NB4 (cell line): ENCODE results near the gene ALDH4A1.

Experiments
- DNase-seq: peaks from one replicate; pipeline ENCODE4 v3.0.0; 2010; ENCODE audit warnings: low read depth
- H3K4me3 ChIP-seq: one replicate; pipeline ENCODE4 v1.5.1; 2011; ENCODE audit warnings: mild to moderate bottlenecking, low read depth, low read length, moderate library complexity
- MYC ChIP-seq: IDR thresholded peaks from 2 replicates; pipeline ENCODE4 v1.6.1; 2011; ENCODE audit warnings: low read depth, low read length
- POLR2A ChIP-seq: IDR thresholded peaks from 2 replicates; pipeline ENCODE4 v1.6.1; 2011; ENCODE audit warnings: mild to moderate bottlenecking; ENCODE audit not compliant: insufficient read length; ENCODE audit errors: extremely low read depth
- TF ChIP-seq, protein P1 (sequence below): IDR thresholded peaks from one replicate; pipeline ENCODE4 v1.5.1; 2012; ENCODE audit warnings: low read depth, low read length
- TF ChIP-seq, protein P2 (sequence below): IDR thresholded peaks from 2 replicates; pipeline ENCODE4 v1.6.1; 2011; ENCODE audit warnings: low read depth, low read length

ALDH4A1 gene

DNA sequence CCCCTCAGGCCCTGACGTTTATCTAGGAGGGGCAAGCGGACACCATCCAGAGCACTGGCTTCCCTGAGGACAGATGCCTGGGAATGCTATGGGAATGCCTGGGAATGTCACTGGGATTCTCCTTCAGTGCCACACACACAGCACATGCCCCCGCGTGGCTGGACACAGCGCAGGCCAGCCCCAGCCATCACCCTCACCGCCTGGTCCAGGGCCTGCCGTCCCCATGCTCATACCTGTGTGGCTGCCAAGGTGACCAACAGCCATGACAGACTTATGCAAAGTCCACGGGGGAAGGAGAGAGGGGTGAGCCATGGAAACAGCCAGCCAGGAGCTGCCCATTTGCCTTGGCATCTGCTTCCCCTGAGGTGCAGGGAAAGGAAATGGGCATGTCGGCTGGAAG, 37.2 kb downstream of the ALDH4A1 start:
- DNase-seq: no peak
- TF ChIP-seq POLR2A (no peak), MYC (no peak)
- TF ChIP-seq, protein P1, sequence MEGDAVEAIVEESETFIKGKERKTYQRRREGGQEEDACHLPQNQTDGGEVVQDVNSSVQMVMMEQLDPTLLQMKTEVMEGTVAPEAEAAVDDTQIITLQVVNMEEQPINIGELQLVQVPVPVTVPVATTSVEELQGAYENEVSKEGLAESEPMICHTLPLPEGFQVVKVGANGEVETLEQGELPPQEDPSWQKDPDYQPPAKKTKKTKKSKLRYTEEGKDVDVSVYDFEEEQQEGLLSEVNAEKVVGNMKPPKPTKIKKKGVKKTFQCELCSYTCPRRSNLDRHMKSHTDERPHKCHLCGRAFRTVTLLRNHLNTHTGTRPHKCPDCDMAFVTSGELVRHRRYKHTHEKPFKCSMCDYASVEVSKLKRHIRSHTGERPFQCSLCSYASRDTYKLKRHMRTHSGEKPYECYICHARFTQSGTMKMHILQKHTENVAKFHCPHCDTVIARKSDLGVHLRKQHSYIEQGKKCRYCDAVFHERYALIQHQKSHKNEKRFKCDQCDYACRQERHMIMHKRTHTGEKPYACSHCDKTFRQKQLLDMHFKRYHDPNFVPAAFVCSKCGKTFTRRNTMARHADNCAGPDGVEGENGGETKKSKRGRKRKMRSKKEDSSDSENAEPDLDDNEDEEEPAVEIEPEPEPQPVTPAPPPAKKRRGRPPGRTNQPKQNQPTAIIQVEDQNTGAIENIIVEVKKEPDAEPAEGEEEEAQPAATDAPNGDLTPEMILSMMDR: no peak
- TF ChIP-seq, protein P2, sequence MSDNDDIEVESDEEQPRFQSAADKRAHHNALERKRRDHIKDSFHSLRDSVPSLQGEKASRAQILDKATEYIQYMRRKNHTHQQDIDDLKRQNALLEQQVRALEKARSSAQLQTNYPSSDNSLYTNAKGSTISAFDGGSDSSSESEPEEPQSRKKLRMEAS: no peak
- no peak overlapping the region for H3K4me3 ChIP-seq

DNA sequence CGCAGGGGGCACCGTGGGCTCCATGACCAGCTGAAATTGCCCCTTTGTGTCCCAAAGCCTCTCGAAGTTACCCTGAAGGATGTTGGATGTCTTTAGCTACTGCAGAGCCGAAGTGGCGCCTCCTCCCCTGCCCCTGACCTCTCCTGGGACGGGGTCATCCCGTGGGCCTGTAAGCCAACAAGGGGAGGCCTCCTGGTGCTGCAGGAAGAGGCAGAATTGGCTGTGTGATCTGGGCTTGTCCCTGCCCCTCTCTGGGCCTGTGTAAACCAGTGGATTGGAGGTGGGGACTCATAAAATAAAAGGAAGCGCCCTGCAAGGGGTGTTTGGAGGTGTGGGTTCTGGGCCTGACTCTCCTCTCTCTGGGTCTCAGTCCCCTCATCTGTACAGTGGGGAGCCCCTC, 40.8 kb downstream of the ALDH4A1 start:
- no peak overlapping the region for H3K4me3 ChIP-seq
- TF ChIP-seq MYC: no peak
- TF ChIP-seq, protein P1: no peak
- no peak for TF ChIP-seq POLR2A
- TF ChIP-seq, protein P2: no peak
- DNase-seq: no peak

DNA sequence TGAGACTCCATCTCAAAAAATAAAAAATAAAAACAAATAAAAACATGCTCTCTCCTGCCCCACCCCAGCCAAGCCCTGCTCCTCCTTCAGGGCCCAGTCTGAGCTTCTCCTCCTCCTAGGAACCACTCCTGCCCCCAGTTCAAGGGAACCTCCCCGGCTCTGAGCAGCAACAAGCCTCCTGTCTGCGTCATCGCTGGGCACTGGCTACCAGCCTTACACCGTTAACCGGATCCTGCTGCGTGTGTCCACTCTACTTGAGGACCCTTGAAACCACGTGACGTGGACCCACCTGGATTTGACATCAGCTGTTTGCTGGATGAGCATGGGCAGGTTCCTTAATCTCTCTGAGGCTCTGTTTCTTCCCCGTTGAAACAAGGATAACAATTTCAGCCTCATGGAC, 41.3 kb downstream of the ALDH4A1 start:
- H3K4me3 ChIP-seq: no peak overlapping the region
- TF ChIP-seq, protein P1: no peak
- no peak for TF ChIP-seq MYC
- TF ChIP-seq POLR2A: no peak
- TF ChIP-seq, protein P2: no peak
- DNase-seq: no peak

DNA sequence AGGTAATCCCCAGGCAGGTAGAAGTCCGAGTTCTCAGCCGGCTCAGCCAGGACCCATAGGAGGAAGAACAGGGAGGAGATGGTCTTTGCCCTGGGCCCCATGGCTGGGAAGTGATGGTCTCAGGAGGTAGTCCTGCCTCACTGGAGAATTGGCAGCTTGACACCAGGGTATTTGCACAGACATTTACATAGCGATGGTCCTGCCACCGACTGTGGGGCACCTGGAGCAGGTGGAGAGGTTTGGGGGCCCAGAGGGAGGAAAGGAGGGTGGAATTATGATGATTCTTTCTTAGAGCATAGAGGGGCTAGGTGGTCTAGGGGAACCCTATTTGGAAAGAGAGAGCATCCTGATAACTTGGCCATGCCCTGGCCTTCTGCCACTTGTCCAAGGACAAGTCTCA, 42.8 kb downstream of the ALDH4A1 start, which contains the start of gene TAS1R2:
Gene TAS1R2, minus strand, starts transcription at position 101 of the 400 bp plus-strand sequence. Its CDS starts 0 bp downstream, at position 101.
- TF ChIP-seq, protein P2: no peak
- TF ChIP-seq, protein P1: no peak
- TF ChIP-seq POLR2A (no peak), MYC (no peak)
- DNase-seq: no peak
- H3K4me3 ChIP-seq: no peak within 1 kb of the TSS

DNA sequence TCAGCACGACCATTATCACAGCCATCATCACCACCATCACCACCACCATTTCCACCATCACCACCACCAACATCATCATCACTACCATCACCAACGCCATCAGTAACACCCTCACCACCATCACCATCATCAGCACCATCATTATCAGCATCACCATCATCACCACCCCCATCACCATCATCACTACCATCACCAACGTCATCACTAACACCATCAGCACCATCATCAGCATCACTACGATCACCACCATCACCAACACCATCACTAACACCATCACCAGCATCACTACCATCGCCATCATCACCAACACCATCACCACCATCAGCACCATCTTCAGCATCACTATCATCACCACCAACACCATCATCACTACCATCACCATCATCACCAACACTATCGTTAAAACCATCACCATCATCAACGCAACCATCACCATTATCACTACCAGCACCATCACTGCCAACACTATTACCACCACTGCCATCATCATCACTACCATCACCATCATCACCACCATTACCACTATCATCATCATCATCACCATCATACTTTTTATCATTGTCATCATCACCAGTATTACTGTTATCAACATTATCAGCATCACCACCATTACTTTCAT, 44.2 kb downstream of the ALDH4A1 start:
- no peak overlapping the region for H3K4me3 ChIP-seq
- DNase-seq: no peak
- TF ChIP-seq POLR2A: no peak
- no peak for TF ChIP-seq MYC
- TF ChIP-seq, protein P2: no peak
- TF ChIP-seq, protein P1: no peak

DNA sequence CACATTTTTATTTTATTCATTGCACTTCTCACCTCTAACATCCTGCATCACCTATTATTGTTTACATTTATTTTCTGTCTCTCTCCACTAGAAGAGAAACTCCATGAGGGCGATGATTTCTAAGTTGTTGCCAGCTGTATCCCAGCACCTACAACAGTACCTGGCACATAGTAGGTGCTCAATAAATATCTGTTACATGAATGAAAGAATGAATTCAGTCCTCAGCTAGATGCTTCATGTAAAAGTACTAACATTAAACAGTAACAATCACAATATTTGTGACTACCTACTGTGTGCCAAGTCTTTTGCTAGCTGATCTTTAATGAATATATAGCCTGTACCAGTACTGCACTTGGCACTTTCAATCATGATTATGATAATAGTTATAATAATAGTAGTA, 45.9 kb downstream of the ALDH4A1 start:
- DNase-seq: no peak
- no peak overlapping the region for H3K4me3 ChIP-seq
- TF ChIP-seq, protein P2: no peak
- TF ChIP-seq MYC (no peak), POLR2A (no peak)
- TF ChIP-seq, protein P1: no peak
